ENCODE measurements around the gene SUFU.

Gene SUFU

DNA sequence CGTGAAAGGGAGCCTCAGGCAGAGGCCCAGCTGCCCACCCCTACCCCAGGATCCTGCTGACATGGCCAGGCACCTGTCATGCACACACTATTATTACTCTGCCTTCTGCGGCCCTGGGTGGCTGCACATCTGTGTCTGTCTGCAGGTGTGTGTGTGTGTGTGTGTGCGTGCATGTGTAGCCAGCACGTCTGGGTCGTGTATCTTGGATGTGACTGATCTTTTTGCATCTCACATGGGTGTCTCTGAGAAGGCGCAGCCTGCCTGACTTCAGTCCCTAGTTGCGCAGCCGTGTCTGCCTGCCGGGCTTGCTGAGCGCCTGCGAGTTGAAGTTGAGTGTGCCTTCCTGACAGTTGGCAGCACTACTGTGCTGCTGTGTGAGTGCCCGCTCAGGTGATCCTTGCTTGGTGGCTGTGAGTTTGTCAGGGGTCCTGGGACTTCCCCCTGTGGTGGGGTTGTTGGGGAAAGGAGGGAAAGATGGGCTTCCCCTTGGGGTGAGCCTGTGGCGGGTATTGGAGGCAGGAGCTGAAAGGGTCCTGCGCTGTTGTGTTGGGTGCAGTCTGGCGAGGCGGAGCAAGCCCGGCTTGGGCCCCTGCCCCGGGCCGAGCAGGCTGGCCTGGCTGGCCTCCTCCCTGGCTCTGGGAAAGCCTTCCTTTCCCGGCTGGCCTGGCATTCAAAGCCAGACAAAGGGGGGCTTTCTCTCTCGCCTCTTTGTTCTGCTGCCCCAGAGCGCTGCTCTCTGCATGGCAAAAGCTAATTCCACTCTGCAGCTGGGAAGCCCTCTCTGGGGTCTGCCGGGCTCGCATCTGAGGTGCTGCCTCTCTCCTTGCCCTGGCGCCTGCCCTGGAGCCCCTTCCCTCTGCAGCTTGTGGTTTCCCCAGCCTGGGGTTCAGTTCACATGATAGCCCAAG is 145.4 kb downstream of the SUFU start:
- no peak for DNase-seq (ENCODE audit: extremely low spot score)
- TF ChIP-seq ARNT (IDR thresholded peaks at IDR 0.05) (no peak), CTBP1 (IDR thresholded peaks at IDR 0.05; ENCODE audit: borderline replicate concordance) (no peak), FOXM1 (IDR thresholded peaks at IDR 0.05; ENCODE audit: borderline replicate concordance) (no peak)
- POLR2A ChIA-PET = interaction anchor here (1.0 kb wide), 1 partner anchor 12 kb away, joined by 3 read pairs; no protein-coding TSS in a partner anchor
- CTCF ChIA-PET = no interaction called here

DNA sequence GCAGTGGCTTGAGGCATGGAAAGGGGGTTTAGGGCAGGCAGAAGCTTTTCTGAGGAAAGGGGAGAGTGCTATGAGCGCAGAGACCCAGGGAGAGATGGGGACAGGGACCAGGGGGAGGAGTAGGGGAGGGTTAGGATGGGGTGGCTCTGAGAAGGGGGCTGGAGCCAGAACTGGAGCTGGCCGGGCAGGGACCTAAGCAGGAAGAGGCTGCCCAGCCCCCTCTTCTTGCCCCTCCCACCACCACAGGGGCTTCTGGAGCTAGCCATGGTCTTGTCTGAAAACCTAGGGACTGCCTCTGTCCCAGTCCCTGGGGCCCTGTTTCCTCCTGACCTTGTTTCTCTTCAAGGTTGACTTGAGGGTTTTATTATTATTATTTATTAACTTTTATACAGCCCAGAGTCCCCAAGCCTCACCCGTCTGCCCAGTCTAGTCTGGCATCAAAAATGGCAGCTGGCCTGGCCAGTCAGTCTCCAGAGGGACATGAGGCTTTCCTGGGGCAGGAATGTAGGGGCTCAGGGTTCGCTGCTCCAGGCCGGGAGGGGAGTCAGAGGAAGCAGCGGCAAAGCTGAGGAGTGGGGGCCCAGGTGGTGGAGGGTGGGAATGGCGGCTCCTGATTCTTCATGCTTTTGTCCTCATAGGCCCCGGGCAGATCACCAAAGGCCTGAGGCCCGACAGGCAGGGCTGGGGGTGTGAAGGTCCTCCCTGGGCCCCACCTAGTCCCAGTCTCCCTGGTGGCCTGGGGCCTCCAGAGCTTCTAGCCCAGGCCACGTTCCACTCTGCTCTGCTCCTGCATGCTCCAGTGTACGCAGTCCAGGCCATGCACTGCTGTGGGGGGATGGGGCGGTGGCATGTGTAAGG is 146.3 kb downstream of the SUFU start:
- DNase-seq (ENCODE audit: extremely low spot score) = no peak
- TF ChIP-seq L3MBTL2 (conservative IDR thresholded peaks at IDR 0.05) = no peak
- TF ChIP-seq TARDBP (IDR thresholded peaks at IDR 0.05) = no peak
- TF ChIP-seq FOXK2 (IDR thresholded peaks at IDR 0.05) = no peak
- no peak for TF ChIP-seq ZNF384 (IDR thresholded peaks at IDR 0.05)
- TF ChIP-seq FOXA1 (IDR thresholded peaks at IDR 0.05) = no peak
- no peak for TF ChIP-seq CTBP1 (IDR thresholded peaks at IDR 0.05; ENCODE audit: borderline replicate concordance)
- TF ChIP-seq SUZ12 (IDR thresholded peaks at IDR 0.05) = no peak
- TF ChIP-seq ELF4 (IDR thresholded peaks at IDR 0.05) = no peak
- no peak for TF ChIP-seq LEF1 (IDR thresholded peaks at IDR 0.05; ENCODE audit: borderline replicate concordance)
- no peak for TF ChIP-seq BHLHE40 (IDR thresholded peaks at IDR 0.05; ENCODE audit: borderline replicate concordance)
- no peak for TF ChIP-seq NFRKB (IDR thresholded peaks at IDR 0.05)
- no peak for TF ChIP-seq FOXM1 (IDR thresholded peaks at IDR 0.05; ENCODE audit: borderline replicate concordance)
- TF ChIP-seq HDGF (IDR thresholded peaks at IDR 0.05; ENCODE audit: borderline replicate concordance) = no peak
- no peak for TF ChIP-seq ARNT (IDR thresholded peaks at IDR 0.05)
- TF ChIP-seq, protein P1, sequence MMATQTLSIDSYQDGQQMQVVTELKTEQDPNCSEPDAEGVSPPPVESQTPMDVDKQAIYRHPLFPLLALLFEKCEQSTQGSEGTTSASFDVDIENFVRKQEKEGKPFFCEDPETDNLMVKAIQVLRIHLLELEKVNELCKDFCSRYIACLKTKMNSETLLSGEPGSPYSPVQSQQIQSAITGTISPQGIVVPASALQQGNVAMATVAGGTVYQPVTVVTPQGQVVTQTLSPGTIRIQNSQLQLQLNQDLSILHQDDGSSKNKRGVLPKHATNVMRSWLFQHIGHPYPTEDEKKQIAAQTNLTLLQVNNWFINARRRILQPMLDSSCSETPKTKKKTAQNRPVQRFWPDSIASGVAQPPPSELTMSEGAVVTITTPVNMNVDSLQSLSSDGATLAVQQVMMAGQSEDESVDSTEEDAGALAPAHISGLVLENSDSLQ (IDR thresholded peaks at IDR 0.05) = no peak
- TF ChIP-seq SP1 (IDR thresholded peaks at IDR 0.05) = no peak
- POLR2A ChIA-PET = interaction anchor here (1.0 kb wide), 1 partner anchor 11 kb away, joined by 3 read pairs; no protein-coding TSS in a partner anchor
- CTCF ChIA-PET = interaction anchor here (1.1 kb wide), 1 partner anchor 29 kb away, joined by 4 read pairs; no protein-coding TSS in a partner anchor

DNA sequence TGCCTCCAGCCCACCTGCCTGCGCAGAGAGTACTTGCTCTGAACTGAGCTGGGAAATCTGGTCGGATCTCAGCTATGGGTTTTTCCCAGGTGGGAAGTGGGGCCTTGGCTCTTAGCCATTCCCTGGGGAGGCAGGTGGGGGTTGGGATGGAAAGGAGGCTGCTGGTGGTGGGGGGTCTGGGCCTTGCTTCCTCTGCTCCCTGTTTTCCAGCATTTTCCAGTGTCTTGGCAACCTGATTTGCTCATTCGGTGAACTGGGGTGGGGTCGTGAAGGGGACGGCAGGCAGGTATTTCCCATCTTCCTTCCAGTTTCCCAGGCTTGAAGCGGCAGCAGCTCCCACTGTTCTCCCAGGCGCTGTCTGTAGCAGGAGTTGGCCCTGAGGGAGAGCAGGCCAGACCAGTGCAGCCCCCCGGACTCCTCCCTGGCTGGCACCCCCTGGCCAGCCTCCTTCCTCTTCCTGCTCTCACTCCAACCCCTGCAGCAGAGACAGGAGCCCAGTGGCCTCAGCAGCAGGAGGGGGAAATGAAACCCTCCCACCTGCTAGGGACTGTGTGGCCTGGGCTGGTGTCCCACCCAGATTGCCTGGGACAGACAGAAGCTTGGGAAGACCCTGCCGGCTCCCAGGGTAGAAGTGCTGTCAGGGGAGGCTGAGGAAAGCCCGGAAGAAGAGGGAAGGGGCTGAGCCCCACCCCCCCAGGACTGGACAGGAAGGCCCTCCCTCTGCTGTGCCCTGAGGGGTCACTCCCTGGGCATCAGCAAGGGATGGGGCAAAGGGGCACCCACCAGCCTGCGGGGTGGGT is 147.1 kb downstream of the SUFU start:
- POLR2A ChIA-PET = no interaction called here
- CTCF ChIA-PET = interaction anchor here (1.1 kb wide), 1 partner anchor 28 kb away, joined by 4 read pairs; no protein-coding TSS in a partner anchor

DNA sequence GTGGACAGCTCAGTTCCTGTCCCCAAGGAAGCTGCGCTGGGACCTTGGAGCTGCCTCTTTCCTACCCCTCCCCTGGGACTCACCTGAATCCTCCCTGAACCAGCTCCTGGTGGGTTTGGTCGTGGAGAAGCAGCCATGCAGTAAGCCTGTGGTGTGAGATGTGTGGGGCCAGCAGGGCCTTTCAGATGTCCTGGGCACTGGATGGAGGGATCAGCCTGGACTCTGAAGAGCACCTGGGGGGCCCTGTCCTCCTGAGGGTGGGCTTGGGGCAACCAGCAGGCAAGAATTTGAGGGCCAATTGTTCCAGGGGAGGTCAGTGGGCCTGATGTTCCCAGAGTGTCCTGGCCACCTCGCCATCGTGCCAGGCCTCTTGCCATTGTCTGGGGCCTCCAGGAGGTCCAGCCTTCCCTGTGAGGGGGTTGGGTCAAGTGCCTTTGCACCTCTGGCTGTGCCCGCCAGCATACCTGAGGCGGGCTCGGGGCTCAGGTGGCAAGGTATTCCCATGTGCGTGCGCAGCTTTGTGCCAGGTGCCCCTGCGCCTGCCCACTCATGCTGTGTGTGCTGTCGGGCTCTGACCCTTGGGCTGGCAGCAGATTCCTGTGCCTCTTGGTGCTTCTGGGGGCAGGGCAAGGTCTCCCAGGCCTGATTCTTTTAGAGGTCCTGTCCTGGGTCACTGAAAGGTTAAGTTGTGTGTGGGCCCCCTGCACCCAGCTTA is 147.8 kb downstream of the SUFU start:
- no peak for TF ChIP-seq FOXK2 (IDR thresholded peaks at IDR 0.05)
- TF ChIP-seq ELF4 (IDR thresholded peaks at IDR 0.05) = no peak
- TF ChIP-seq LEF1 (IDR thresholded peaks at IDR 0.05; ENCODE audit: borderline replicate concordance) = no peak
- TF ChIP-seq TARDBP (IDR thresholded peaks at IDR 0.05) = no peak
- no peak for TF ChIP-seq SP1 (IDR thresholded peaks at IDR 0.05)
- TF ChIP-seq, protein P1 (IDR thresholded peaks at IDR 0.05) = no peak
- TF ChIP-seq SUZ12 (IDR thresholded peaks at IDR 0.05) = no peak
- TF ChIP-seq FOXA1 (IDR thresholded peaks at IDR 0.05) = no peak
- no peak for TF ChIP-seq ARNT (IDR thresholded peaks at IDR 0.05)
- TF ChIP-seq BHLHE40 (IDR thresholded peaks at IDR 0.05; ENCODE audit: borderline replicate concordance) = no peak
- no peak for TF ChIP-seq ZNF384 (IDR thresholded peaks at IDR 0.05)
- TF ChIP-seq FOXM1 (IDR thresholded peaks at IDR 0.05; ENCODE audit: borderline replicate concordance) = no peak
- no peak for TF ChIP-seq HDGF (IDR thresholded peaks at IDR 0.05; ENCODE audit: borderline replicate concordance)
- TF ChIP-seq L3MBTL2 (conservative IDR thresholded peaks at IDR 0.05) = no peak
- TF ChIP-seq NFRKB (IDR thresholded peaks at IDR 0.05) = no peak
- ChIA-PET CTCF (interaction anchor here (1.1 kb wide), 1 partner anchor 27 kb away, joined by 4 read pairs; no protein-coding TSS in a partner anchor), POLR2A (no interaction called here)
- no peak for DNase-seq (ENCODE audit: extremely low spot score)

More for the DNA sequence above, 147.1 kb downstream of the SUFU start:
- DNase-seq (ENCODE audit: extremely low spot score) = no peak
- no peak for TF ChIP-seq FOXM1 (IDR thresholded peaks at IDR 0.05; ENCODE audit: borderline replicate concordance)
- no peak for TF ChIP-seq HDGF (IDR thresholded peaks at IDR 0.05; ENCODE audit: borderline replicate concordance)
- no peak for TF ChIP-seq FOXK2 (IDR thresholded peaks at IDR 0.05)
- TF ChIP-seq, protein P1 (IDR thresholded peaks at IDR 0.05) = no peak
- TF ChIP-seq BHLHE40 (IDR thresholded peaks at IDR 0.05; ENCODE audit: borderline replicate concordance) = no peak
- TF ChIP-seq SP1 (IDR thresholded peaks at IDR 0.05) = no peak
- no peak for TF ChIP-seq L3MBTL2 (conservative IDR thresholded peaks at IDR 0.05)
